Upper lobe of left lung (tissue), 6 donors: Measurements from ENCODE around the gene PEX10. TPM values are rescaled to one million over a fixed set of nuclear protein-coding genes. Genes with fewer than 3 reads are reported as not detected.

Source experiments
- ATAC-seq, 2 donors: fragments of 200-7000 bp; cut with Tn5 transposase; one replicate each; pipeline ENCODE4 v1.9.1; 2022; ENCODE audit warnings: mild to moderate bottlenecking in 2 of 2, moderate library complexity in 2 of 2; ENCODE audit not compliant: low FRiP score in 2 of 2
- DNase-seq, 2 donors: peaks; one replicate each; pipeline ENCODE4 v3.0.0-alpha.2; 2019 to 2020
- H3K27ac ChIP-seq, 4 donors: fragments of 200-600 bp; sonication (generic); one replicate each; pipeline ENCODE4 v1.5.1; 2016 to 2019
- H3K27me3 ChIP-seq, 4 donors: fragments of 200-600 bp; sonication (generic); one replicate each; pipeline ENCODE4 v1.5.1; 2017 to 2019
- H3K36me3 ChIP-seq, 4 donors: fragments of 200-600 bp; sonication (generic); one replicate each; pipeline ENCODE4 v1.5.1; 2016 to 2019
- H3K4me1 ChIP-seq, 4 donors: fragments of 200-600 bp; sonication (generic); one replicate each; pipeline ENCODE4 v1.5.1; 2018 to 2019
- H3K4me3 ChIP-seq, 4 donors: fragments of 200-600 bp; sonication (generic); one replicate each; pipeline ENCODE4 v1.5.1; 2017 to 2019; ENCODE audit warnings: mild to moderate bottlenecking in 2 of 4, moderate library complexity in 1 of 4
- H3K9me3 ChIP-seq, 4 donors: fragments of 200-600 bp; sonication (generic); one replicate each; pipeline ENCODE4 v1.5.1; 2018 to 2019
- CTCF ChIP-seq, 6 experiments: fragments of 450-650 bp in 4 of 6; fragments of 200-600 bp in 2 of 6; sonication (generic) in 2 of 6; IDR thresholded peaks; one replicate each; pipeline ENCODE4 v1.5.1; 2016 to 2019; ENCODE audit warnings: antibody characterized with exemption in 6 of 6
- EP300 ChIP-seq, 4 donors: sonication (generic); formaldehyde crosslinking; IDR thresholded peaks; one replicate each; pipeline ENCODE4 v1.5.1; 2017; ENCODE audit warnings: antibody characterized with exemption in 4 of 4, control low read depth in 2 of 4
- POLR2A ChIP-seq, 4 donors: fragments of 450-650 bp; IDR thresholded peaks; one replicate each; pipeline ENCODE4 v1.5.1; 2016 to 2017; ENCODE audit warnings: antibody characterized with exemption in 4 of 4, mild to moderate bottlenecking in 2 of 4
- POLR2AphosphoS5 ChIP-seq, 2 donors: sonication (generic); formaldehyde crosslinking; IDR thresholded peaks; one replicate each; pipeline ENCODE4 v1.5.1; 2017; ENCODE audit warnings: antibody characterized with exemption in 2 of 2
- WGBS, 2 donors: methylation state at CpG; one replicate each; pipeline ENCODE4 v1.1.5; 2017 to 2018; 5-methylcytosine and 5-hydroxymethylcytosine counted together
- total RNA-seq, 6 donors: library from RNA; depleted of rRNA in 4 of 6; stranded (reverse); fragments of >200 nt in 4 of 6; gene quantifications; one replicate each; pipeline versions ENCODE4 v1.1.0 to v1.2.1, GENCODE V29; 2016 to 2021
- donor health status: DM: no; HTN: no; CAD: no; lungs with moderate emphysema.
- donor health status: DM: no; HTN: yes; CAD: no; lungs with severe emphysema.

The PEX10 gene
- total RNA-seq, 6 donors from 2014 or later: 15.7 to 32.1 (median 19.9) TPM

DNA sequence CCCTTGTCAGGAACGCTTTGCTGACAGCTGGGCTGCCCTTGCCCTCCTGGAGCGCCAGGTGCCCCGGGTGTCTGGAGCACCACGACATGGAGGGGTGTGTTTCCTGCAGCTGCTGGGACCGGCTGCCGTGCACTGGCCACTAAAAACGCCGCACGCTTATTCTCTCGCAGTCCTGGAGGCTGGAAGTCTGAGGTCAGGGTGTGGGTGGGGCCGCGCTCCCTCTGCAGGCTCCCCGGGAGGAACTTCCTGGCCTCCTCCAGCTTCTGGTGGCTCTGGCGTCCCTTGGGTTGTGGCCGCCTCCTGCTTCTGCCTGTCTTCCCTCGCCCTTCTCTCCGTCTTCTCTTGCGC is 35.7 kb upstream of the PEX10 start:
- Histone ChIP-seq H3K27ac (no peak overlapping the region), H3K4me1 (peaks cover 0 to 10% (median 2%) of the 10 kb centered on the region in 4 donors), H3K9me3 (no peaks in the 10 kb centered on the region), H3K36me3 (no peaks in the 10 kb centered on the region), H3K4me3 (no peak overlapping the region), H3K27me3 (peaks cover 0 to 19% (median 5%) of the 10 kb centered on the region in 4 donors)
- TF ChIP-seq EP300 (IDR thresholded peaks at IDR 0.05) (no peak), CTCF (IDR thresholded peaks at IDR 0.05) (no peak), POLR2AphosphoS5 (IDR thresholded peaks at IDR 0.05) (no peak), POLR2A (IDR thresholded peaks at IDR 0.05) (no peak)
- DNase-seq: peak in 1 of 2 donors; percentile 68
- WGBS, 2 donors: 56 to 63% methylated on average over 12 to 18 of the region's 18 CpGs
- ATAC-seq: no peak

DNA sequence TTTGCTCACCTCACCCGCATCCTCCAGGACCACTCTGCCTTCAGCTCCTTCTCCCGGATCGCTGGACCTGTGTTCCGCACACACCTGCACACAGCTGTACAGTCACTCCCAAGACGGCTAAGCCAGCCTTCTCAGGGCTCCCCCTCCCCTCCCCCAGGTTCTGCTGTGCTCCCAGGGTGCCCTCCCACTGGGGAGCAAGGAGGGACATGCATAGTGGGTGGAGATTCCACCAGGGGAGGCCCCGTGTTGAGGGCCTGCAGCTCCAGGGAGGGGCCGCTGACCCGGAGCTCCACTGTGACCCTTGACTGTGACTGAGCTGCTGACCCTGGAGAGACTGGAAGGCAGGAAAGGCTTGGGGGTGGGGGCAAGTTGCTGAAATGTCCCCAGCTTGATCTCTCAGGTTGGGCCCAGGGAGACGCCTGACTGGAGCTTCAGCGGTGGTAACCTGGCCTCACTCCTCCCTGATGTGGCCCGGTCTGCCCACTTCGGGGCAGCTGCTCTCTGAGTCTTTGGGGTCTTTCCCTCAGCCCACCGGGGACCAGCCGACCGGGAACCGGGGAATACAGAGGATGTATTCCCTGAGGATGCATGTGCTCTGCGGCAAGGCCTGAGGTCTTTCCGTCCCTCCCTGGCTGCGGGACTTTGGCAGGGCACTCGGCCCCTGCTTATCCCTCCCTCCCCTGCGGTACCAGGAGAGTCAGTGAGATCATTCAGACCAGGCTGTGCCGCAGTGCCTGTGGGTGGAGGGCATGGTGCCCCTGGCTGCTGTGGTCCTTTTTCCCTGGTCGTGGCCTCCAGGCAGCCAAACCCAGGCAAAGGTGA is 35.1 kb upstream of the PEX10 start:
- Histone ChIP-seq H3K27me3 (peaks cover 0 to 19% (median 8%) of the 10 kb centered on the region in 4 donors), H3K27ac (no peak overlapping the region), H3K4me1 (peaks cover 0 to 11% (median 2%) of the 10 kb centered on the region in 4 donors), H3K36me3 (no peaks in the 10 kb centered on the region), H3K9me3 (no peaks in the 10 kb centered on the region), H3K4me3 (no peak overlapping the region)
- DNase-seq (no peak), ATAC-seq (no peak)
- 64 to 69% methylated on average over 11 to 21 of the region's 23 CpGs for WGBS, 2 donors
- TF ChIP-seq CTCF (IDR thresholded peaks at IDR 0.05): no peak
- no peak for TF ChIP-seq EP300 (IDR thresholded peaks at IDR 0.05)
- TF ChIP-seq POLR2A (IDR thresholded peaks at IDR 0.05): no peak
- TF ChIP-seq POLR2AphosphoS5 (IDR thresholded peaks at IDR 0.05): no peak

- peaks cover 0 to 21% (median 9%) of the 10 kb centered on the region in 4 donors for H3K27me3 ChIP-seq
- no peaks in the 10 kb centered on the region for H3K36me3 ChIP-seq
- no peak overlapping the region for H3K4me3 ChIP-seq
- H3K27ac ChIP-seq: no peak overlapping the region
- no peak for ATAC-seq
- H3K9me3 ChIP-seq: no peaks in the 10 kb centered on the region
- 53% methylated on average over 9 of the region's 9 CpGs; no CpG with 5 or more reads in 1 of the 2 donors for WGBS, 2 donors
- peak in 1 of 2 donors; percentile 61 for DNase-seq
- peaks cover 0 to 11% (median 2%) of the 10 kb centered on the region in 4 donors for H3K4me1 ChIP-seq
- no peak for TF ChIP-seq POLR2A (IDR thresholded peaks at IDR 0.05)
- no peak for TF ChIP-seq POLR2AphosphoS5 (IDR thresholded peaks at IDR 0.05)
- no peak for TF ChIP-seq EP300 (IDR thresholded peaks at IDR 0.05)
- no peak for TF ChIP-seq CTCF (IDR thresholded peaks at IDR 0.05)
Measured at GRCh38 chr1:2446861-2447260, 34.5 kb upstream of the PEX10 start.

DNA sequence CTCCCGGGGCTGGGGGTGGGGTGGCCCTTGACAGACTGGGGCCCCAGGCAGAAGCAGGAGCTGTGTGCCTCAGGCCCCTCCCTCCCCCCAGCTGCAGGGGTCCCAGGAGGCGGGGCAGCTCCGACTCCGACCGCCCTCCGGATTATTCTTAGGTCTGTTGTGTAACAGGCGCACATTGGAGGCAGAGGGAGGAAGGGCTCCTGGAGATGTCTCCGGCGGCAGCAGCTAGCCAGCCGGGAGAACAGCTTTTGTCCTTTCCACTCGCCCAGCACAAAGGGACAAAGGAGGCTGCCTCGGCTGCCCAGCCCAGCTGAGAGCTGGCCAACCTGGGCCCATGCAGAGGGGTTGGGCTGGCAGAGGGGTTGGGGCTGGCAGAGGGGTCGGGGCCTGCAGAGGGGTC is 34.0 kb upstream of the PEX10 start:
- no peak overlapping the region for H3K4me3 ChIP-seq
- ATAC-seq: no peak
- no peaks in the 10 kb centered on the region for H3K36me3 ChIP-seq
- TF ChIP-seq EP300 (IDR thresholded peaks at IDR 0.05): no peak
- WGBS, 2 donors: 0 to 7% methylated on average over 1 to 12 of the region's 13 CpGs
- H3K9me3 ChIP-seq: no peaks in the 10 kb centered on the region
- peaks cover 0 to 11% (median 2%) of the 10 kb centered on the region in 4 donors for H3K4me1 ChIP-seq
- H3K27ac ChIP-seq: no peak overlapping the region
- H3K27me3 ChIP-seq: peaks cover 0 to 21% (median 9%) of the 10 kb centered on the region in 4 donors
- DNase-seq: peak in 1 of 2 donors; percentile 62

DNA sequence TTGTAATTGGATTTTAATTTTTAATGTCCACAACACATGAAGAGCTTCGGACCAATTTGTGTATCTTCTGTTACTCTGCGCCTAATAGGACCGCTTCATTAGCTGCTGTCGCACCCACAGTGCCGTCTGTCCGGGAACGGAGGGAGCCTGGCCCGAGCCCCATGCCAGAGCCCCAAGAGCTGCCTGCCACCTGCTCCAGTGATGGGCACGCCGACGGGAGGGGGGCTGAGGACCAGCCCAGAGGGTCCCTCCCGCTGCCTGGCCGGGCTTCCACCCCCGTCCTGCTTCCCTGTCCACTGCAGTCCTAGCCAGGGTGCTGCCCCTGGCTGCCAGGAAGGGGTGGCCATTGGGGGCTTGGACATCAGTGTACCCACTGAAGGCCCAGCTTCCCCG is 33.5 kb upstream of the PEX10 start:
- TF ChIP-seq EP300 (IDR thresholded peaks at IDR 0.05) (no peak), CTCF (IDR thresholded peaks at IDR 0.05) (no peak), POLR2AphosphoS5 (IDR thresholded peaks at IDR 0.05) (no peak), POLR2A (IDR thresholded peaks at IDR 0.05) (no peak)

More for the DNA sequence above, 33.5 kb upstream of the PEX10 start:
- WGBS, 2 donors: 74 to 85% methylated on average over 5 to 14 of the region's 15 CpGs
- Histone ChIP-seq H3K27me3 (peaks cover 0 to 21% (median 9%) of the 10 kb centered on the region in 4 donors), H3K4me3 (no peak overlapping the region), H3K9me3 (no peaks in the 10 kb centered on the region), H3K27ac (no peak overlapping the region), H3K36me3 (no peaks in the 10 kb centered on the region), H3K4me1 (peaks cover 0 to 11% (median 2%) of the 10 kb centered on the region in 4 donors)
- ATAC-seq: no peak
- DNase-seq: peak in 1 of 2 donors; percentile 73
